HG02610 (cell line): ENCODE results near the gene TEX28.
A peak's percentile ranks its signal among the peaks of the same experiment; 100 is the strongest.
"Not testable (repeated sequence)": the region's sequence is repeated elsewhere in the genome, so short reads cannot be mapped to it uniquely, and the experiment has no call there.

ENCODE experiments used
- ATAC-seq: cut with Tn5 transposase; IDR thresholded peaks from one replicate; pipeline ENCODE4 v1.9.1; 2021; ENCODE audit warnings: mild to moderate bottlenecking, moderate library complexity; ENCODE audit not compliant: unreplicated experiment

Gene TEX28

GRCh38 chrX:154312116-154312515 lies 17.2 kb upstream of the TEX28 start:
- ATAC-seq, result no peak

GRCh38 chrX:154310616-154311536 lies 16.0 kb upstream of the TEX28 start:
- ATAC-seq, result no peak

GRCh38 chrX:154309041-154309775 lies 14.3 kb upstream of the TEX28 start:
- ATAC-seq, result no peak

GRCh38 chrX:154308108-154308946 lies 13.4 kb upstream of the TEX28 start:
- no peak for ATAC-seq

- no peak for ATAC-seq
Observed at GRCh38 chrX:154307202-154307601, 12.3 kb upstream of the TEX28 start.

GRCh38 chrX:154305541-154306205 lies 10.7 kb upstream of the TEX28 start:
- ATAC-seq, result no peak

GRCh38 chrX:154304846-154305245 lies 9.9 kb upstream of the TEX28 start:
- ATAC-seq, result no peak

- ATAC-seq, result no peak
Observed at GRCh38 chrX:154303476-154303875, 8.6 kb upstream of the TEX28 start.

- not testable (repeated sequence) for ATAC-seq
Observed at GRCh38 chrX:154302998-154303397, 8.1 kb upstream of the TEX28 start.

- ATAC-seq, result no peak
Observed at GRCh38 chrX:154300816-154301215, 5.9 kb upstream of the TEX28 start.

- ATAC-seq, result peak; percentile 45
Observed at GRCh38 chrX:154298312-154298711, 3.4 kb upstream of the TEX28 start.

- no peak for ATAC-seq
Observed at GRCh38 chrX:154296731-154297130, 1.8 kb upstream of the TEX28 start.

GRCh38 chrX:154295664-154296310 lies 863 bp upstream of the TEX28 start, which contains the start of gene TKTL1:
Gene TKTL1 (plus strand): TSS chrX:154295795. CDS start chrX:154295860, 65 bp downstream.
- ATAC-seq, result no peak

- not testable (repeated sequence) for ATAC-seq
Observed at GRCh38 chrX:154286406-154286805, 8.5 kb downstream of the TEX28 start.

GRCh38 chrX:154284489-154285338 lies 10.2 kb downstream of the TEX28 start:
- ATAC-seq, result peak; percentile 66

- ATAC-seq, result not testable (repeated sequence)
Observed at GRCh38 chrX:154269245-154269644, 25.7 kb downstream of the TEX28 start.

- not testable (repeated sequence) for ATAC-seq
Observed at GRCh38 chrX:154263072-154263471, 31.9 kb downstream of the TEX28 start.

GRCh38 chrX:154258711-154259110 lies 36.2 kb downstream of the TEX28 start:
- not testable (repeated sequence) for ATAC-seq

GRCh38 chrX:154257282-154257681 lies 37.6 kb downstream of the TEX28 start, which contains the start of gene OPN1MW3:
Gene OPN1MW3 (plus strand): TSS chrX:154257582. CDS start chrX:154257620, 38 bp downstream.
- ATAC-seq, result not testable (repeated sequence)
